ENCODE results near the gene FNBP1L.
"Not testable (repeated sequence)": the region's sequence is repeated elsewhere in the genome, so short reads cannot be mapped to it uniquely, and the experiment has no call there.

FNBP1L gene

GRCh38 chr1:93537924-93538323 is 90.0 kb downstream of the FNBP1L start:
- no peak for DNase-seq

DNA sequence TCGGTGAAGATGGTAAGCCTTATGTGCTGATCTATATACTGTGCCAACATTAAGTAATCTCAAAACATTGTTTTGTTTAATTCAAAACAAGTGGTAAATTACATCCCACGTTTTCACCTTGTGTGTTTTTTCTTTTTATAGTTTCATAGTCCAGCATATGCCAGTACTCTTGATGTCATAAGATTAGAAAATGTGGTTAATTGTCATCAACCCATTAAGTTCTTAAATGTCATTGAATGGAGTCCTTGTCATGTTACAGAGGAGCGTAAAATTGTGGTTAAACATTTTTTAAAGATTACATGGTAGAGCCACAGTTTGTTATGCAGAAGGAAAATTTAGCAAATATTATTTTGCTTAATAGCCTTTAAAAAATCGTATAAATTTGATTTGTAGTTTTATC is 93.1 kb downstream of the FNBP1L start:
- no peak for DNase-seq

- no peak for DNase-seq
These were observed 94.5 kb downstream of the FNBP1L start for GRCh38 chr1:93542398-93542797.

DNA sequence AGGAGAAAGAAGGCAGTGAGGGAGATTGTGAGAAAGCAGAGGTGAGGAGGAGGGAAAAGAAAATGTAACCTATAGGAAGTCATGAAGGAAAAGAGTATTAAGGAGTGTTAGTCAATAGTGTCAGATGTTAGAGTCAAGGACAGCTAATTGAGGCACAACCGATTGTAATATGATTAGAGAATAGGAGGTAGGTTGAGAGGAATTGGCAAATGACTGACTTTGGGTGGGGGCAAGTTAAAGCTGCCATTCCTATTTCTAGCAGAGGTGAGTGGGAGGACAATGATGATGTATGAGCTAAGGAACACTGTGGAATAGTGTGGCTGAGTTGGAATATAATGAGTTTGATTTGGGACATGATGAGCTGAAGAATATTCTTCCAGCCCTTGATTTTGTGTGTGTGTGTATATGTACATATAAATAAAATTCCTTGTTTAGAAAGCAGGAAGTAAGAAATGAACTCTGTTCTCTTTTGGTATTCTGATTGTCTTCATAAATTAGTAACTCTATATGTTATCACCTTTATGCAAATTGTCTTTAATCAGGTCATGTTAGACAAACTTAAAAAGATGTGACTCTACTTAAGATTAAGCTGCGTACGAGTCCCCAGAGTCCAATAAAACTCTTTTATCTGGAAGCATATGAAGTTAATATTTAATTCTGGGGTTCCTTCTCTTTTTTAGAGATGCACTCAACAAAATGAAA is 98.4 kb downstream of the FNBP1L start:
- no peak for DNase-seq

DNA sequence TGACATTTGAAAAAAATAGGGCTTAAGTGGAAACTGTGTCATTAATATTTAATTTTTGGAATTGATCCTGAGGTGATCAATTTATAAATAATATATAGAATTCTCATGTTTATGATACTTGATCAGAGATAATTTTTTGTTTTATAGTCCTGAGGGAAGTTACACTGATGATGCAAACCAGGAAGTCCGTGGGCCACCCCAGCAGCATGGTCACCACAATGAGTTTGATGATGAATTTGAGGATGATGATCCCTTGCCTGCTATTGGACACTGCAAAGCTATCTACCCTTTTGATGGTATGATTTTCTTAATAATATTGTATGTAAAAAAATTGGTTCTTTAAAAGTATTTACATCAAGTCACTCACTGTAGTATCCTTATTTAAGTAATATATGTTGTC is 101.2 kb downstream of the FNBP1L start:
- no peak for DNase-seq

GRCh38 chr1:93549811-93550210 is 101.9 kb downstream of the FNBP1L start:
- no peak for DNase-seq

DNA sequence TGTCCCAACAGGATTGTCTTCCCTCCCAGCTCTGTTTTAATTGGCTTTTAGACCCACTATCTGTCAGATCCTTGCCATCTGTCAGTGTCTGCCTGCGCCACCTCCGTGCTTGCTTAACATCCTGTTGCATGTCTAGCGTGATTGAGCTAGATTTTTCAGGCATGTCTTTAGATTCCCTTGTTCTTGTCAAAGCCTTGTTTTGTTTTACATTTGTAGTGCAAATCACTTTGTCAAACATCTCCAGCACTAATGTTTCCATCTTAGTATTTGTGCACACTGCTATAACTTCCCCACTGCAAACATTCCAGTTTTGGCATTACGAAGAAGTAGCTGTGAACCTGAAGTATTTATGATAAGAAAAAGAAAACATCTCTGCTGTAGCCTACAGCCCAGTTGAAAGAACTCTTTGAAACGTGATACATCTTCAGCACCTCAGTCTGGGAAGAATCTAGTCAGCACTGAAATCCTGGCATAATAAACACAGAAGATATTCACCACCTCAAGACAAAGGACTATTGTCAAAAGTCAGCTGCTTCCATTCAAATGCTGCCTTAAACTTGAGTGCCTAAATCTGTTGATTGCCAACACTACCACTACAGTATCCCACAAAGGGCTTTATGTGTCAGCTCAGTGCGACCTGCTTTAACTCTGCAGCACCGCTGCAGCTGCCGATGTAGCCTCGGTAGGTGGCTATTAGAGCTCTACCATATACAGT is 105.0 kb downstream of the FNBP1L start:
- no peak for DNase-seq

DNA sequence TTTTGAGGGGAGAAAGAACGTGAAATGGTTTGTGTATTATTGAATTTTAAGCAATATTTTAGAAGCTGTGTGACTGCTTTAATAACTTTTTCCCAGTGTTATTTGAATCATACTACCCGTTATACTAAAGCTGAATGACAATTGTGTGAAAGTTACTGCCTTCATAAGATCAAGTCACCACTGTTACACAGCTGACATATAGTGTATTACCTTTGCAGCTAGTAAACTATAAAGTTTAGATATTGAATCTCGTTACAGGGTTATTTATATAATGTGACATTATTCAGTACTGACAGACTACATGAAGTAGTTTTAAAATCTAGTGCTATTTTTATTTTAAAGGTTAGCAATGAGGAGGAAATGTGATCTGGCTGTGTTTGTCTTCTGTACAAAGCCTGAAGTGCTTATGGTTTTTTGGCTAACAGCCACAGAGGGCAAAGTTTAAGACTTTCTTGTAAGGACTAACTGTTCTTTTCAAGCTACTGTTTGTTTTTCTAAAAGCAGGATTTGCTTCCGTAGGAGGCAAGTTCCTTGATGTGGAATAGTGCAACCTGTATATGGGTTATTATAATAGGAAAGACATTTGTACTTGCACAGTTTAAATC is 106.1 kb downstream of the FNBP1L start:
- not testable (repeated sequence) for DNase-seq

DNA sequence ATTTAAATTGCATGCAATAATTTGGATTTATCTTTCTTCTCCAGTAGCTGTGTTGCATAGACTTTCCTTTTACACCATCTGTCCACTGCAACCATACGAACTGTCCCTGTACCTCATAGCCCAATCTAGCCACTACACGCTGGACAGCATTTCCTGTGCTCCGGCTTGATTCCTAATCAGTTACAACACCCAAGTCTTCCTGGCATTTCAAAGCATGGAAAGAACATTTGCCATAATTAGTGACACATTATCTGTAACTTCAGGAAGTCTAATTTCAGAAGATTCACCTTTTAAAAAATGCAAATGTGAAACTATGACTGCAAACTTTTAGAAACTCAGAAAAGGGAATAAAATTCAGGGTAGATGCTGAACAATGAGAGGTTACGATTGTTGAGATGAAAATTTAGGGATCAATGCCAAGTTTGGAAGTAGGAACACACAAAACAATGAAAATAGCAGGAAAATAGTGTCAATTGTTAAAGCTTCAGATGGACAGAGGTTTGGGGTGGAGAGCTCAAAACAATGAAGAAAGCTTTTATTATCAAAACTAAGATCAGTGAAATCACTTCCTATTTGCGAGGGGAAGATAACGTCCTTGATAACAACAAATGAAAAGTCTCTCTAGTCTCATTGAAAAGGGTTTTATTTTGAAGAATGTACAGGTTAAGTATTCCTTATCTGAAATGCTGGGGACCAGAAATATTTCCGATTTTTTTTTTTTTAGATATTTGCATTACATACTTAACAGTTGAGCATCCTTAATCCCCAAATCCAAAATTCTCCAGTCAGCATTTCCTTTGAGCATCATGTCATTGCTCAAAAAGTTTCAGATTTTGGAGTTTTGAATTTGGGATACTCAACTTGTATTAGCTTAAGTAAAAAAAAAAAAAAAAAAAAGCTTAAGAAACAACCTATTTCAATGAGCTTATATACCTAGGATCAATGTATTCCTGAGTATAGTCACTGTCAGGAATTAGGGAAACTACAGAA is 107.3 kb downstream of the FNBP1L start:
- DNase-seq: no peak

DNA sequence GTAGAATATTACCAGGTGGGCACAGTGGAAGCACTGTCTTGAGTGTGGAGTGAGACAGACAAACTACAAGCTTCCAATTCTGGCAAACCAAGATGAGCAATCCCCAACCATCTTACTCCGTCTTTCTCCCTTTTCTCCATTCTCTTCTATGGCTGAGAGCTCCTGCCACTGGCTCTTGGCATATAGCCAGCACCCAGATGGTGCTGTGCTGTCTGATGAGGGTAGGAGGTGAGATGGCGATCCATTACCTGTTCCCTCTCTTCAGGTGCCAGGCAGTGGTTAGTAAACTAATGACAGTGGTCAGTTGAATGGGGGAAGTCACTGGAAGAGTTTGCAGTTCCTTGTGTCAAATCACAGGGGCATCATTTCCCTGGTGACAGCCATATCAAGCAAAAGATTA is 108.4 kb downstream of the FNBP1L start:
- no peak for DNase-seq

- no peak for DNase-seq
These were observed 111.1 kb downstream of the FNBP1L start for GRCh38 chr1:93559045-93559444.

GRCh38 chr1:93559695-93560094 is 111.8 kb downstream of the FNBP1L start:
- no peak for DNase-seq

- DNase-seq: no peak
These were observed 117.7 kb downstream of the FNBP1L start for GRCh38 chr1:93565496-93566206.

DNA sequence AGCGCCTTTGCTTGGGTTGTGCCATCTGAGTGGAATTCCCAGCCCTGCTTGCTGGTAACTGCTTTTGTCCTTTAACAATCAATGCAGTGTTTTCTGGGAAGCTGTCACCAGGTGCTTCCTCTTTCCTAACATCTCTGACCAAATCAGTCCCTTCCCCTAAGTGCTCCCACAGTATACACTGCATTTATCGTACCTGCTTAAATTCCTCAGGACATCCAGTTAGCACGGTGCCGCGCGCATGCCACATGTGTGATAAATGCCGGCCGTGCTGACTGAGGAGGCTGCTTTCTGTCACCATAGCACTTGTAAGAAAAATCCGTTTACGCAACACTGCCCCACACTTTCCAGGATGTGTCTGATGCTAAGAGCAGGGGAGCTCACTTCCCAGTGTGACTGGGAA is 118.3 kb downstream of the FNBP1L start:
- DNase-seq: no peak

DNA sequence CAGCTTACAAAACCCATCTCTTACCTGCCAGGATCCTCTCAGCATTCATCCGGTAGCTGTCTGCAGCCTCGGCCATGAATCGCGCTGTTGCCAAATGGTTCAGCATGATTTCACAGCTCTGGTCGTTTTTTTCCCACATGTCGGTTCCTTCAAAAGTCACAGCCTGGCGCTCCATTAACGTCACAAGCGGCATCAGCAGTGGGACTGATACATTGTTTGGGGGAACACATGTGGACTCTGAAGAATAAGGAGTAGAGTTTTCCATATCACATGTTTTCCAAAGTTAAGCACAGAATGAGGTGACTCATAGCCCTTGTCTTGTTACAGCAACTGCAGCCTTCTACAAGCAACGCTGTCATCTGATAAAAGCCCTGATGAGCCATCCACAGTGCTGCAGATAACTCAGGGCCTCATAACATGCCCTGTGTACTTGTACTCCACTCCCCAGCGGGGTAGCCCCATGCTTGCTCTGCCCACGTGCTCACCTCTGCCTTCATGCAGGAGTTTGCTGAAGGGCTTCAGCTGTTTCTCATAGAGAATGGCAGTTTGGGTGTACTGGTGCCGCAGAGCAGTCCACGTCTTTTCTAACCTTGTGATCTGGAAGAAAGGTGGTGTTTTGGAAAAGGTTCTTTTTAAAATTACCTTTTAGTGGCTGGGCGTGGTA is 119.5 kb downstream of the FNBP1L start:
- DNase-seq: no peak

DNA sequence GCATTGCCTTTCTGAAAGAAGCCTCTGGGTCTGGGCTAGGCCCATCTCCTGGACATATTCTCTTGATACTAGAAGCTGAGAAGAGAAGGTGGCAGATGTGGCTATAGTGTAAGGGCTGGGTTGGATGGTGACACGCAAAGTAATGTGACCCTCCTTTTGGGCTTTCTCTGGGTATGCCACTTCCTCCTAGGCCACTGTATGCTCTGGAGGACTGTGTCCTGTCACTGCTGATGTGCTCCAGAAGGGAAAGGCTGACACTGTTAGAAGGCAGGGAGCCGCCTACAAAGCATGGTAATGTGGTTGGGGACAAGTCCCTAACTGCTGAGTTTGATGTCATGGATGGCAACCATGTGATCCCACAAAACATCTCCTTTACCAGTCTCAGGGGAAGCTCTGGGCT is 121.6 kb downstream of the FNBP1L start:
- DNase-seq: no peak

DNA sequence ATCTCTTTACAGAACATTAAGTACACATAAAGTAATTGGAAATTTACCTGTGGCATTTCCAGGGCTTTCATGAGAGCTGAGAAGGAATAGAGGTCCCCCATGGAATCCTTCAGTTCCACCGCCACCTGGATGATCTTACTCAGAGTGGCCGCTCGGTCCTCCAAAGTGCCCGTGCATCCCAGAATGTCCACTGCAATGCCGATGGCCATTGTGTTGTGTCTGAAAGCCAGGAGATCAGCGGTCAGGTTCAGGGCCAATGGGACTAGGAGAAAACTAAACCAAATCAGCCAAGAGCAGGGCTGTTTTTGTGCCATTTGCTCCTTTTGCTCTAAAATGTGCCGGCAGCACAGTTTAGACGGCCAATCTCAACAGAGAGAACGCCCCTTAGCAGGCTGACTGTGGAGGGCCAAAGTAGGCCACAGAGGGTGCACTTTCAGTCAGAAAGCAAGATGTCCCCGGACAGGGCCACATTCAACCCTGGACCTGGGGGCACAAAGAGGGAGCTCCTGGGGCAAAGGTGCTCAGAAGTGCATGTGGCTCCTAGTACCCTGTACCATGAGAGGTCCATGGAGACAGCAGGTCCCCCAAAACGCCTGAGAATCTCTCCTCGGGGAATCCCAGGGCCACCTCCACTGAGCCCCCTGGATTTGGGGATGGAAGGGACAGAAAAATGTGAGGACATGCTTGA is 123.8 kb downstream of the FNBP1L start:
- no peak for DNase-seq

- DNase-seq: no peak
These were observed 126.1 kb downstream of the FNBP1L start for GRCh38 chr1:93573940-93574469.

GRCh38 chr1:93574511-93574910 is 126.6 kb downstream of the FNBP1L start:
- no peak for DNase-seq

DNA sequence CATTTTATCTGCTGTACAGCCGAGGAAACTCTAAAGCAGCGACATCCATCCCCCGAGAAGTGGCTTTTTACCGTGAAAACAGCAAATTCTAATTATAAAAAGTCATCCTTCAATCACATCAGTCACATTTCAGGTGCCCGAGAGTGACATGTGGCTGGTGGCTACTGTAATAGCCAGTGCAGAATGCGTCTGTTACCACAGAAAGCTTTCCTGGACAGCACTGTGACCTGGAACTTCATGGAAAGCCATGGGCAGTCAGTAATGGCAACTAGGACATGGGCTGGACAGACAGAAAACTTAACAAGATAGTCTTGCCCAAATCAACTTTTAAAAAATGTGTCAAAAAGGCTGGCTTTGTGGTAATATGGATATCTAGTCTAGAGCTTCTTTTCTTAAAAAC is 127.1 kb downstream of the FNBP1L start:
- DNase-seq: no peak

Measured in activated CD8-positive, alpha-beta memory T cell treated with anti-CD3 and anti-CD28 coated beads, Interleukin-2, amount 50 U/mL, for 4 hours (primary cell).